ENCODE measurements around the gene KIF18B.

The KIF18B gene

GRCh38 chr17:44933824-44934744 lies 13.5 kb downstream of the KIF18B start:
- no peak for DNase-seq

- no peak for DNase-seq
Measured at GRCh38 chr17:44932787-44933097, 14.8 kb downstream of the KIF18B start.

GRCh38 chr17:44932096-44932786 lies 15.3 kb downstream of the KIF18B start:
- no peak for DNase-seq

- DNase-seq = no peak
Measured at GRCh38 chr17:44931376-44931775, 16.2 kb downstream of the KIF18B start.

GRCh38 chr17:44930667-44931066 lies 16.9 kb downstream of the KIF18B start:
- no peak for DNase-seq

GRCh38 chr17:44928950-44929720 lies 18.4 kb downstream of the KIF18B start:
- no peak for DNase-seq

- DNase-seq = no peak
Measured at GRCh38 chr17:44928136-44928535, 19.4 kb downstream of the KIF18B start.

GRCh38 chr17:44927696-44928095 lies 19.9 kb downstream of the KIF18B start:
- DNase-seq = no peak

GRCh38 chr17:44926821-44927525 lies 20.6 kb downstream of the KIF18B start:
- no peak for DNase-seq

- DNase-seq = no peak
Measured at GRCh38 chr17:44925731-44926697, 21.6 kb downstream of the KIF18B start.

GRCh38 chr17:44924107-44924544 lies 23.4 kb downstream of the KIF18B start:
- no peak for DNase-seq

- no peak for DNase-seq
Measured at GRCh38 chr17:44922746-44923470, 24.7 kb downstream of the KIF18B start.

- DNase-seq = no peak
Measured at GRCh38 chr17:44922136-44922535, 25.4 kb downstream of the KIF18B start.

GRCh38 chr17:44921122-44921882 lies 26.3 kb downstream of the KIF18B start:
- DNase-seq = no peak

- no peak for DNase-seq
Measured at GRCh38 chr17:44920565-44920940, 27.0 kb downstream of the KIF18B start.

GRCh38 chr17:44919885-44920564 lies 27.5 kb downstream of the KIF18B start:
- peak; percentile 61 for DNase-seq

- no peak for DNase-seq
Measured at GRCh38 chr17:44919411-44919810, 28.2 kb downstream of the KIF18B start.

GRCh38 chr17:44918006-44918405 lies 29.6 kb downstream of the KIF18B start:
- no peak for DNase-seq

- DNase-seq = no peak
Measured at GRCh38 chr17:44917456-44917855, 30.1 kb downstream of the KIF18B start.

Measured in NCI-H1092 (cell line).